Activated T-cell treated with anti-CD3 and anti-CD28 coated beads, Interleukin-2, amount 50 U/mL, for 72 hours (primary cell): Measurements from ENCODE around the gene ZSWIM5. TPM values are rescaled to one million over a fixed set of nuclear protein-coding genes. Genes with fewer than 3 reads are reported as not detected.
"Not testable (repeated sequence)": the region's sequence is repeated elsewhere in the genome, so short reads cannot be mapped to it uniquely, and the experiment has no call there.

Experiments
- ATAC-seq, 2 donors: fragments of 150-1000 bp; cut with Tn5 transposase; replicated peaks in 1 of 2; 2 replicates each; pipeline ENCODE4 v1.10.0; 2021; ENCODE audit warnings: moderate library complexity in 2 of 2, mild to moderate bottlenecking in 1 of 2
- DNase-seq, 2 donors: peaks; one replicate each; pipeline ENCODE4 v3.0.0; 2021 to 2022; ENCODE audit warnings: mixed read lengths in 1 of 2
- H3K27ac Mint-ChIP-seq: one replicate; pipeline ENCODE4 v1.8.0; 2022; ENCODE audit warnings: mild to moderate bottlenecking, moderate library complexity, mixed read lengths
- H3K27me3 Mint-ChIP-seq: one replicate; pipeline ENCODE4 v1.8.0; 2022; ENCODE audit warnings: low read depth, mixed read lengths
- H3K36me3 Mint-ChIP-seq, 2 donors: one replicate each; pipeline ENCODE4 v1.8.0; 2022; ENCODE audit warnings: mixed read lengths in 2 of 2, mild to moderate bottlenecking in 1 of 2; ENCODE audit not compliant: insufficient read depth in 2 of 2
- H3K4me1 Mint-ChIP-seq: one replicate; pipeline ENCODE4 v1.8.0; 2022; ENCODE audit warnings: low read depth, mixed read lengths
- H3K4me3 Mint-ChIP-seq, 2 donors: one replicate each; pipeline ENCODE4 v1.8.0; 2022; ENCODE audit warnings: mild to moderate bottlenecking in 2 of 2, mixed read lengths in 2 of 2, moderate library complexity in 2 of 2
- H3K9me3 Mint-ChIP-seq, 2 donors: one replicate each; pipeline ENCODE4 v1.8.0; 2022; ENCODE audit warnings: mixed read lengths in 2 of 2
- total RNA-seq, 2 donors: library from RNA; stranded (reverse); gene quantifications; one replicate each; pipeline ENCODE4 v1.2.3, GENCODE V29; 2022

The ZSWIM5 gene
- total RNA-seq, 2 donors from 2014 or later, result 1.1 to 2.1 TPM

DNA sequence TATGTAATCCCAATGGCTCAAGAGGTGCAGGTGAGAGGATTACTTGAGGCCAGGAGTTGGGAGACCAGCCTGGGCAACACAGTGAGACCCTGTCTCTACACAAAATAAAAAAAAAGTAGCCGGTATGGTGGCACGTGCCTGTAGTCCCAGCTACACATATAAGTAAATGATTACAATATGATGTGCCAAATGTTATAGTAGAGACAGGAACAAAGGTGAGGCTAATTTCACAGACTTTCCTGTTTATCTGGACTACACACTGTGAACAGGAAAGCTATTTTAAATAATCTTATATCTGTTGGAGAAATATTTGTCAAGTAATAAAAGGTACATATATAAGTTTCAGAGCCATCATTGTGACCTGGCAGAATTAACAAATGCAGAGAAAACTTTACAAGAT is 116.7 kb downstream of the ZSWIM5 start:
- Mint-ChIP-seq H3K36me3 (no peaks in the 10 kb centered on the region), H3K9me3 (no peaks in the 10 kb centered on the region), H3K4me1 (no peaks in the 10 kb centered on the region), H3K27ac (no peak overlapping the region), H3K27me3 (no peaks in the 10 kb centered on the region), H3K4me3 (no peak overlapping the region)
- DNase-seq, result no peak
- ATAC-seq, result no peak

- H3K4me1 Mint-ChIP-seq, result no peaks in the 10 kb centered on the region
- no peak for ATAC-seq
- H3K27me3 Mint-ChIP-seq, result no peaks in the 10 kb centered on the region
- no peak overlapping the region for H3K4me3 Mint-ChIP-seq
- no peak for DNase-seq
- peaks cover 0 to 2% of the 10 kb centered on the region in 2 donors for H3K9me3 Mint-ChIP-seq
- no peak overlapping the region for H3K27ac Mint-ChIP-seq
- H3K36me3 Mint-ChIP-seq, result peaks cover 0 to 3% of the 10 kb centered on the region in 2 donors
Observed at GRCh38 chr1:45084562-45084961, 121.8 kb downstream of the ZSWIM5 start.

DNA sequence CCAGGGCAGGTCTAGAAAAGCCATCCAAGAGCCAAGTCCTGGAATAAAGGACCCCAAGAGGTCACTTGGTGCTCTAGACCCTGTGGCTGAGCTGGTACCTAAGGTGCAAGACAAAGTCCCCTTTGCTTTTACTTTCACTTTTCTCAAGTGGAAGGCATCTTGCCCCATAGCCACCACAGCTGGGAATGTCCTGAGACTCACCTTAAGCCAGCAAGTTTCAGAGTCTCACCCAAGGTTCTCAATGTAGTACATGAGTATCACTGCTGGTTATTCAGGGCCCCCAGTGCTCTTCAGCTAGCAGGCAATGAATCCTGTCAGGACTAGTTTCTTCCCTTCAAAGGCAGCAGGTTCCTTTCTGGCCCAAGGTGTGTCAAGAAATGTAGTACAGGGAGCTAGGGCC is 126.9 kb downstream of the ZSWIM5 start:
- Mint-ChIP-seq H3K4me3 (no peak overlapping the region), H3K9me3 (peaks cover 3 to 9% of the 10 kb centered on the region in 2 donors), H3K36me3 (peaks cover 2 to 3% of the 10 kb centered on the region in 2 donors), H3K4me1 (no peaks in the 10 kb centered on the region), H3K27ac (no peak overlapping the region), H3K27me3 (peaks cover 12% of the 10 kb centered on the region)
- DNase-seq (no peak), ATAC-seq (no peak)

DNA sequence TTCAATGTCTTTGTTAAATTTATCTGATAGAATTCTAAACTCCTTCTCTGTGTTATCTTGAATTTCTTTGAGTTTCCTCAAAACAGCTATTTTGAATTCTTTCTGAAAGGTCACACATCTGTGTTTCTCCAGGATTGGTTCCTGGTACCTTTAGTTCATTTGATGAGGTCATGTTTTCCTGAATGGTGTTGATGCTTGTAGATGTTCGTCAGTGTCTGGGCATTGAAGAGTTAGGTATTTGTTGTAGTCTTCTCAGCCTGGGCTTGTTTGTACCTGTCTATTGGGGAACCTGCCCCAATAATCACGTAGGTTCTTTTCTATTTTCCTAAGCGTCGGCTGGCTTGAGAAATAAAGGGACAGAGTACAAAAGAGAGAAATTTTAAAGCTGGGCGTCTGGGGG is 129.4 kb downstream of the ZSWIM5 start:
- not testable (repeated sequence) for H3K4me3 Mint-ChIP-seq, H3K27ac Mint-ChIP-seq, ATAC-seq, DNase-seq, H3K4me1 Mint-ChIP-seq, H3K36me3 Mint-ChIP-seq
- Mint-ChIP-seq H3K27me3 (peaks cover 12% of the 10 kb centered on the region), H3K9me3 (peaks cover 7 to 12% of the 10 kb centered on the region in 2 donors)

DNA sequence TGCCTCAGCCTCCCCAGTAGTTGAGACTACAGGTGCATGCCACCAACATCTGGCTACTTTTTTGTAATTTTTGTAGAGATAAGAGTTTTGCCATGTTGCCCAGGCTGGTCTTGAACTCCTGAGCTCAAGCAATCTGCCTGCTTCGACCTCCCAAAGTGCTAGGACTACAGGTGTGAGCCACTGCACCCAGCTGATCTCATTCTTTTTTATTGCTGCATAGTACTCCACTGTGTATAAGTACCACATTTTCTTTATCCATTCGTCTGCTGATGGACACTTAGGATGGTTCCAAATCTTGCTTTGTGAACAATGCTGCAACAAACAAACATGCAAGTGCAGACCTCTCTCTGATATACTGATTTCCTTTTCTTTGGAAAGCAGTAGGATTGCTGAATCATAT is 134.8 kb downstream of the ZSWIM5 start:
- no peak for ATAC-seq
- Mint-ChIP-seq H3K4me1 (no peaks in the 10 kb centered on the region), H3K4me3 (no peak overlapping the region), H3K27me3 (peaks cover 5% of the 10 kb centered on the region), H3K36me3 (peaks cover 2 to 7% of the 10 kb centered on the region in 2 donors), H3K9me3 (peaks cover 5 to 11% of the 10 kb centered on the region in 2 donors), H3K27ac (no peak overlapping the region)
- DNase-seq, result no peak

DNA sequence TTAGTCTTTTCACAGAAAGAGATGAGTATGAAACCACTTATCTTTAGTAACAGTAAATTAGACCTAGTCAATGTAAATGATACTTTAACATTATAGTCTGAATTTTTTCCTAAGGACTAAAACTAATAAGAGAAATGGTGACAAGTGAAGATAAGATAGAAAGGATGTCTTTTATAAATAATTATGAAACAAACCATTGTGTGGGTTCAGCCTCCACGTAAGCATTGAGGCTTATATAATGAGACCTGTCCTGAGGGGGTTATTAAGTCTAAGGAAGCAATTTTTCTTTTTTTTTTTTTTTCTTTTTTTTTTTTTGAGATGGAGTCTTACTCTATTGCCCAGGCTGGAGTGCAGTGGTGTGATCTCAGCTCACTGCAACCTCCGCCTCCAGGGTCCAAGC is 138.6 kb downstream of the ZSWIM5 start:
- no peak for DNase-seq
- Mint-ChIP-seq H3K27me3 (no peaks in the 10 kb centered on the region), H3K9me3 (peaks cover 2 to 5% of the 10 kb centered on the region in 2 donors), H3K4me3 (no peak overlapping the region), H3K4me1 (no peaks in the 10 kb centered on the region), H3K27ac (no peak overlapping the region), H3K36me3 (peaks cover 0 to 2% of the 10 kb centered on the region in 2 donors)
- ATAC-seq, result no peak

DNA sequence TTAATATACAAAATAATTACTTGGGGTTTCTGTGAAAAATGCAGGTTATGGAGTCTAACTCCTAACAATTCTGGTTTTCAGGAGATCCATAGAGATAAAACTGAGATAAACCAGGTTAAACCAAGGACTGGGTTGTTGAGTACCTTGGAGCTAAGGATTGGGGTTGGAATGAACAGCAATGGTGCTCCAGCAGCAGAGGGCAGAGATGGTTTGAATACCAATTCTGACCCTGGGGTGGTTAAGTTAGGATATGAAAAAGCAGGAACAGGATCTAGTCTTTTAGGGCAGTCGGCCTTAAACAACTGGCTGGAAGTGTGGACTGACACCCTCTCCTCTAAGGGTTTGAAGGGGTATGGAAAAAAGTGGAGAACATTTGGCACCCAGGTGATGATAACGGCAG is 141.3 kb downstream of the ZSWIM5 start:
- H3K27me3 Mint-ChIP-seq, result no peaks in the 10 kb centered on the region
- H3K27ac Mint-ChIP-seq, result no peak overlapping the region
- no peaks in the 10 kb centered on the region for H3K4me1 Mint-ChIP-seq
- DNase-seq (no peak), ATAC-seq (no peak)
- no peak overlapping the region for H3K4me3 Mint-ChIP-seq
- H3K9me3 Mint-ChIP-seq, result peaks cover 0 to 2% of the 10 kb centered on the region in 2 donors
- no peaks in the 10 kb centered on the region for H3K36me3 Mint-ChIP-seq

- not testable (repeated sequence) for H3K9me3 Mint-ChIP-seq, H3K4me1 Mint-ChIP-seq, H3K4me3 Mint-ChIP-seq, H3K27ac Mint-ChIP-seq, DNase-seq, H3K27me3 Mint-ChIP-seq, ATAC-seq, H3K36me3 Mint-ChIP-seq
Observed at GRCh38 chr1:45062463-45062862, 143.9 kb downstream of the ZSWIM5 start.

DNA sequence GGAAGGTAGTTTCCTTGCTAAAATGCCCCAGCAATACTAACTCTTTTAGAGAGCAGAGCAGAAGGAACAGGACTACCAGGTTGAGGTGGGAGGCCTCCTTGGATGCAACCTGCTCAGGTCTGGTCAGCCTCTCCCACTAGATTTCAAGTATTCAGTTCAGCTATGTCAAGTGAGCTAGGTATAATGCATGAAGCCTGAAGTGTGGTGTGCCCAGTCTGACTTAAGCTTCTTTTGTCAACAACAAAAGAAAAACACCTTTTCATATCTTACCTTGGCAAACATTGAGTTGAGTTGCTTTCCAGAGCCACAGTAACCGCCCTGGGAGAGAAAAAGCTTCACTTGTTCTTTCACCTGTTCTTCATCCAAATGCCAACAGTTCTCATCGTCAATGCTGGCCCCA is 146.6 kb downstream of the ZSWIM5 start:
- Mint-ChIP-seq H3K9me3 (no peaks in the 10 kb centered on the region), H3K4me3 (no peak overlapping the region), H3K27ac (no peak overlapping the region), H3K36me3 (peaks cover 0 to 4% of the 10 kb centered on the region in 2 donors), H3K27me3 (no peaks in the 10 kb centered on the region), H3K4me1 (peaks cover 8% of the 10 kb centered on the region)
- DNase-seq (no peak), ATAC-seq (no peak)

DNA sequence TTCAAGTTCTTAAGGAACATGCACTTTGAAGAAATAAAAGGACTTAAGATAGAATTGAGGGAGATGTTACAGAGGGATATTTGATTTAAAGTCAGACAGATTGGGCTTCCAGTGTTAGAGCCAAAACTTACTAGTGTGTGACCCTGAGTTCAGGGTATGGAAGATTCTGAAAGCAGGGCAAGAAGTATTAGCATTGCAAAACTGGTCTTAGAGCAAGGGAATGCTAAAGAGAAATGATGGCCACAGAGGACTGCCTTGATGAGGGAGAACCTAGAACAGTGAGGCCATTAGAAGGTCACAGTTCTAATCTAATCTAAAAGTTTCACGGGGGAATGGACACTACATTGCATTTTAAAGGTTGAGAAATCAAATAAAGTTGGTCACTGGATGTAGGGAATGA is 148.9 kb downstream of the ZSWIM5 start:
- Mint-ChIP-seq H3K27me3 (no peaks in the 10 kb centered on the region), H3K9me3 (no peaks in the 10 kb centered on the region), H3K4me3 (no peak overlapping the region), H3K4me1 (peaks cover 8% of the 10 kb centered on the region), H3K27ac (no peak overlapping the region), H3K36me3 (peaks cover 0 to 4% of the 10 kb centered on the region in 2 donors)
- ATAC-seq (no peak), DNase-seq (no peak)

GRCh38 chr1:45051005-45051772 is 155.2 kb downstream of the ZSWIM5 start:
- peaks cover 0 to 4% of the 10 kb centered on the region in 2 donors for H3K36me3 Mint-ChIP-seq
- H3K4me1 Mint-ChIP-seq, result peaks cover 9% of the 10 kb centered on the region
- peak; percentile 56 to 72 for ATAC-seq
- no peaks in the 10 kb centered on the region for H3K27me3 Mint-ChIP-seq
- peak overlapping the region; percentile 0 to 17 for H3K4me3 Mint-ChIP-seq
- DNase-seq, result peak in 1 of 2 donors; percentile 1
- no peaks in the 10 kb centered on the region for H3K9me3 Mint-ChIP-seq
- H3K27ac Mint-ChIP-seq, result peak overlapping the region; percentile 66

DNA sequence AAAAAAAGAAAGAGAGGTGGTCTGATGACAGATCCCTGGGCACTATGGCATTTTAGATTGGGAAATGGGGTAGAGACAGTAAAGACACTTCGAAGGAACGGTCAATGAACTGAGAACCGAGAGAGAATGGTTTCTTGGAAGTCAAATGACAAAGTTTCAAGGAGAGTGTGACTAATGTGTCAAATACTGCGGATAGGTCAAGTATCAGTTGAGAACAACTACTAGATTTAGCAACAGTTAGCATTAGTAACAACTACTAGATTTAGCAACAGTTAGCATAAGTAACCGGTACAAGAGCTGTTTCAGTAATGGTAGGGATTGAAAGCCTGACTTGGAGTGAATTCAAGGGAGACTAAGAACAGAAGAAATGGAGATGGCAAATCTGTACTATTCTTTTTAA is 159.4 kb downstream of the ZSWIM5 start:
- H3K27me3 Mint-ChIP-seq, result no peaks in the 10 kb centered on the region

DNA sequence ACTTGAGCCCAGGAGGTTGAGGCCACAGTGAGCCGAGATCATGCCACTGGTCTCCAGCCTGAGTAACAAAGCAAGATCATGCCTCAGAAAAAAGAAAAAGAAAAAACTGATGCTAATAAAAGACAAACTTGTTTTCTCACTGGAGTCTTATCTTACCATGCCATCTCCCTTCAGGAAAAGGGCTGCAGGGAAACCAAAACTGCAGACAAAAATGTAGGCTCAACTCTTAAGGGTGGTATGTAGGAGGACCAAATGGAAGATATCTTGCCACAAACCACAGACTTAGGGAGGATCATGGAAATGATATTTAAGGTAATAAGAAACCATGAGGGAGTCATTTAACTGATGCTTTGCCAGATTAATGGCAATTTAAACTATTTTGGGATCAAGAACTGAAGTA is 161.5 kb downstream of the ZSWIM5 start:
- no peak overlapping the region for H3K27ac Mint-ChIP-seq
- ATAC-seq, result no peak
- H3K36me3 Mint-ChIP-seq, result no peaks in the 10 kb centered on the region
- no peak for DNase-seq
- no peaks in the 10 kb centered on the region for H3K9me3 Mint-ChIP-seq
- no peaks in the 10 kb centered on the region for H3K4me1 Mint-ChIP-seq
- no peaks in the 10 kb centered on the region for H3K27me3 Mint-ChIP-seq
- no peak overlapping the region for H3K4me3 Mint-ChIP-seq

More for the DNA sequence above, 159.4 kb downstream of the ZSWIM5 start:
- no peak overlapping the region for H3K27ac Mint-ChIP-seq
- no peaks in the 10 kb centered on the region for H3K36me3 Mint-ChIP-seq
- peaks cover 9% of the 10 kb centered on the region for H3K4me1 Mint-ChIP-seq
- no peak for DNase-seq
- H3K4me3 Mint-ChIP-seq, result no peak overlapping the region
- ATAC-seq, result peak in 1 of 2 donors; percentile 61
- H3K9me3 Mint-ChIP-seq, result no peaks in the 10 kb centered on the region

DNA sequence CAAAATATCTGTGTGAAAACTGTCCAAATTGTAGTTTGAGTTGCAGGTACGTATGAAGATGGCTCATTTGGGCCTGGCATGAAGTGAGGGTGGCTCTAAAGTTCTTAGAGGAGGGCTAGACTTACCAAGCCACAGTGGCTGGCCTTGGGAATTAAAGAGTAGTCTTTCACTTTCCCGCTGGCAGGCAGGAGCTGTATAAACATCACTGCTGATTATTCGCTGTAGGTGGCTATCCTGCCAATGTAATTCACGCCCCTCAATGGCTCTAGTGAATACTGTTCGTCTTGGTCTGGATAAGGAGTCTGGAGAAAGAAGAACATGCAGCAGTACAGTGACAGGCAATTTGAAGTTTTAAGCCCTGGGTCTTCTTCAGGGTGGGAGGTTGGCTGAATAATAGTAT is 163.3 kb downstream of the ZSWIM5 start:
- ATAC-seq (no peak), DNase-seq (no peak)
- H3K27me3 Mint-ChIP-seq, result no peaks in the 10 kb centered on the region
- H3K4me3 Mint-ChIP-seq, result no peak overlapping the region
- no peaks in the 10 kb centered on the region for H3K36me3 Mint-ChIP-seq
- peaks cover 1% of the 10 kb centered on the region for H3K4me1 Mint-ChIP-seq
- no peak overlapping the region for H3K27ac Mint-ChIP-seq
- H3K9me3 Mint-ChIP-seq, result no peaks in the 10 kb centered on the region
